HG03139 (cell line): ENCODE measurements around the gene CDC42EP1.
"Not testable (repeated sequence)": the region's sequence is repeated elsewhere in the genome, so short reads cannot be mapped to it uniquely, and the experiment has no call there.

ENCODE experiments used
- ATAC-seq: cut with Tn5 transposase; IDR thresholded peaks from one replicate; pipeline ENCODE4 v1.9.1; 2021; ENCODE audit not compliant: unreplicated experiment

CDC42EP1 gene

GRCh38 chr22:37609240-37610152 is 49.2 kb downstream of the CDC42EP1 start:
- no peak for ATAC-seq

GRCh38 chr22:37610153-37610475 is 49.8 kb downstream of the CDC42EP1 start:
- not testable (repeated sequence) for ATAC-seq

GRCh38 chr22:37610480-37611129 is 50.3 kb downstream of the CDC42EP1 start:
- no peak for ATAC-seq

GRCh38 chr22:37611207-37611606 is 50.9 kb downstream of the CDC42EP1 start:
- no peak for ATAC-seq

- no peak for ATAC-seq
Measured at GRCh38 chr22:37616201-37617083, 56.2 kb downstream of the CDC42EP1 start.

- no peak for ATAC-seq
Measured at GRCh38 chr22:37617431-37617830, 57.2 kb downstream of the CDC42EP1 start.

GRCh38 chr22:37618072-37618656 is 57.9 kb downstream of the CDC42EP1 start:
- no peak for ATAC-seq

- no peak for ATAC-seq
Measured at GRCh38 chr22:37618674-37619073, 58.4 kb downstream of the CDC42EP1 start.
